Suppressor macrophage treated with lipopolysaccharide for 1 hour (primary cell): ENCODE data around the gene ZBTB7B.

Experiments
- DNase-seq, 3 donors: peaks; one replicate each; pipeline ENCODE4 v3.0.0-alpha.2; 2020 to 2022

The ZBTB7B gene

GRCh38 chr1:155040358-155041093 is 37.9 kb downstream of the ZBTB7B start:
- no peak for DNase-seq

- no peak for DNase-seq
These were observed 40.2 kb downstream of the ZBTB7B start for GRCh38 chr1:155042789-155043188.

GRCh38 chr1:155043301-155043702 is 40.7 kb downstream of the ZBTB7B start:
- no peak for DNase-seq

DNA sequence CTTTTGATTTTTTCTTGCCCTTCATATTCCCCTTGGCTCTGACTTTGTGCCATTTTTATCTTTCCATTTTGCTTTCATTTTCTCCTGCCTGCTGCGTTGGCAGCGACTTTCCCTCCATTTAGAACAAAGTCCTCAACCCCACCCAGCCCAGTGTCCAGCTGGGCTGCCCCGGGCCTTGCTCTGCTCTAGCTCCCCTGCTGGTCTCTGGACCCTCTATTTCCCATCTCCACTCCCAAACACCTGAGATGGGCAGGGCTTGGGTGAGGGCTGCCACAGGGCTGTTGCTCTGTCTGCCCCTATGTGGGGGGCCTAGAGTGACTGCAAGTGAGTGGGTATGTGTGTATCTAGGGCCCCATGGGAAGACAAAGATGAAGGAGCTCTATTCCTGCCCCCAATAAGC is 41.2 kb downstream of the ZBTB7B start:
- DNase-seq = no peak

DNA sequence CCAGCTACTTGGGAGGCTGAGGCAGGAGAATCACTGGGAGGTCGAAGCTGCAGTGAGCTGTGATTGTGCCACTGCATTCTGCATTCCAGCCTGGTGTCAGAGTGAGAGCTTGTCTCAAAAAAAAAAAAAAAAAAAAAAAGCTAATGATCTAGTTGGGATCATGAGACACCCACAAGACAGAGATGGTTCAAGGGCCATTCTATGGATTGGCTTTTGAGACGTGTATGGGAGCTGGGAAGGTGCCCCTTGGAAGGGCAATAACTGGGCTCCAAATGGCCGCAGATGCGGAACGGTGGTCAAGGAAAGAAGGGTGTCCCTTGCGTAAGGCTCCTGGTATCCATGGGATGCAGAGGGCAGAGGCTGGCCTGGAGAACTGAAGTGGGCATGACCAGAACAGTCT is 41.8 kb downstream of the ZBTB7B start:
- no peak for DNase-seq

DNA sequence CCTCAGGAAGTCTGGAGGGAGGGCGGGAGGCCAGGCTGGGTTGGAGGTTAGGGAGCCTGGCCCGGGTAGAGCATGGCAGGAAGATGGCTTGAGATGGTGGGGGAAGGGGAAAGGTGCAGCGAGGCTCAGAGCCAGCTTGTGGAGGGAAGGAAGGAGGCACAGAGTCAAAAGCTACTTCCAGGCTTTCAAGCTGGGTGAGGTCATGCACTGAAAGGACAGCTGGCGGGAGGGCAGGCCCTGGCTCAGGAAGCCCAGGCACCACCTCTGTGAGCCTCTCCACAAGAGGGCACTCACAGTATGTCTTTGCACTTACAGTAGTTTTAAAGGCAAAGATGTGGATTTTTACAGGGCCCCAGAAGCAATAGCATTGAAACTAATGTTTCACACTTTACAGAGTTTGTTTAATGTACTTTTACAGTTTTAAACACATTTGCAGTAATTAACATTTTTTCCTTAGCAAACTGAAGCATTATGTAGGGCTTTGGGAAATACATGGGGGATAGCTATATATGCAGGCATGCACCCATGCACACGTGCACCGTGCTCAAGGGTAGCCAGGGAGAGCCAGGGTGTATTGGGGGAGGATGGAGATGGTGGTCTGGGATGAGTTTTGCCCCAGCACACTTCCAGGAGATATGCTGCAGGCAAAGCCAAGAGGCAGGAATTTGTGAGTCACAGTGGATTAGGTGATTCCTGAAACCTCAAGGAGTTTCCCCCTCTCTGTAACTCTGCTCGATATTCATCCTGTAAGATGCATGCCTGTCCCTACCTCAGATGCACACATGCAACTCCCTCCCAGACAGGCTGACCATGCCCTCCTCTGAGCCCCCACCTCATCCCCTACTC is 42.4 kb downstream of the ZBTB7B start:
- peak; percentile 93 to 94 (median 94) for DNase-seq

- DNase-seq = no peak
These were observed 46.1 kb downstream of the ZBTB7B start for GRCh38 chr1:155048449-155049334.

DNA sequence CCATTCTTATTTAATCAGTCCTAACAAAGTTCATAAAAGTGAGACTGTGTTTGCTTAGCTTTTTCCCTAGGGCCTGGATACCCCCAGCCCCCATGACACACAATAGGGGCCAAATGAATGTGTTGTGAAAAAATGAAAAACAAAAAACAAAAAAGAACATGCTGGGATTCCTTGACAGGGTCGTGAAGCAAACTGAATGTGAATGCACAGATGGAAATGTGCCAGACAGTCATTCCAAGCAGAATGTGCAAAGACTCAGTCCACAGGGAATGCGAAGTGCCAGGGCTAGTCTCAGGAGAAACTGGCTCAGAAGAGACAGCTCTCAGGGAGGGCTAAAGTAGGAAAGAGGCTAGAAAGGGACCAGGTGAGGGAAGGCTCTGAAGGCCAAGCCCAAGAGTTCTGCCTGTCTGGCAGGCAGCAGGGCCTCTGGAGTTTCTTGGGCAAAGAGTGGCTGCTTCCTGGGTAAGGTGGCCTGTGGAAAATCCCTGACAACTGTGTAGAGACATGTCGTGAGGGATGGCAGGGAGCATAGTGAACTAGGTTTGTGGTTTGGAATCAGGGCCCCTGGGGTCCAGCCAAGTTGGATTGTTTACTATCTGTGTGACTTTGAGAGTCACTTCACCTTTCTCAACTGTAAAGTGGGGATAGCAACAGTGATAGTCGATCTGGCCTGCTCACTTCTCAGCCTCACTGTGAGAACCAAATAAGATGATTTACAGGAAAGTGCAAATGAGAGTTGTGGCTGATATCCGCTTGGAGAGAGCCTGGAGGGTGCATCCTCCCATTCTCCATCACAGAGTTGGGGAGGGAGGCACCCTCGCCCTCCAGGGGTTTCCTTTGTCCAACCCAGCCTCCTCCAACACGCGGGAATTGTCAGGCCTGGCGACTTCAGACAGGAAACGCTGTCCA is 47.3 kb downstream of the ZBTB7B start:
- DNase-seq = no peak

GRCh38 chr1:155050560-155051341 is 48.1 kb downstream of the ZBTB7B start, which contains the start of gene ADAM15:
TSS of gene ADAM15 (plus strand) at chr1:155051316. CDS start at chr1:155051387, 71 bp downstream.
- peak; percentile 91 to 96 (median 95) for DNase-seq

DNA sequence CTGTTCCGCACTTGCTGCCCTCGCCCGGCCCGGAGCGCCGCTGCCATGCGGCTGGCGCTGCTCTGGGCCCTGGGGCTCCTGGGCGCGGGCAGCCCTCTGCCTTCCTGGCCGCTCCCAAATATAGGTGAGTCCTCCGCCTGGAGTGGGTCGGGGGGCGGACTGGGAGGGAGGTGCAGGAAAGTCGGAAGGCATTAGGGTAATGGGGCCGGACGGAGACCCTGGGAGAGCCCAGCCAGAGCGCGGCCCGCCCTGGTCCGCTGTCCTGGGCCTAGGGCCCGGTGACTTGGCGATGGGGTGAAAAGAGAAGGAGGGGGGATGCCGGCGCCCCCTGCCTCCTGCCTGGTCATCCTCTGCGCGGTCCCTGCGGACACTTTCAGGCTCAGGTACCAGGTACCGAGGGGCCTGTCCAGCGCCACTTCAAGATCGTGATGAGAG is 48.8 kb downstream of the ZBTB7B start:
- no peak for DNase-seq

GRCh38 chr1:155051777-155052398 is 49.3 kb downstream of the ZBTB7B start:
- peak; percentile 74 to 81 (median 74) for DNase-seq

DNA sequence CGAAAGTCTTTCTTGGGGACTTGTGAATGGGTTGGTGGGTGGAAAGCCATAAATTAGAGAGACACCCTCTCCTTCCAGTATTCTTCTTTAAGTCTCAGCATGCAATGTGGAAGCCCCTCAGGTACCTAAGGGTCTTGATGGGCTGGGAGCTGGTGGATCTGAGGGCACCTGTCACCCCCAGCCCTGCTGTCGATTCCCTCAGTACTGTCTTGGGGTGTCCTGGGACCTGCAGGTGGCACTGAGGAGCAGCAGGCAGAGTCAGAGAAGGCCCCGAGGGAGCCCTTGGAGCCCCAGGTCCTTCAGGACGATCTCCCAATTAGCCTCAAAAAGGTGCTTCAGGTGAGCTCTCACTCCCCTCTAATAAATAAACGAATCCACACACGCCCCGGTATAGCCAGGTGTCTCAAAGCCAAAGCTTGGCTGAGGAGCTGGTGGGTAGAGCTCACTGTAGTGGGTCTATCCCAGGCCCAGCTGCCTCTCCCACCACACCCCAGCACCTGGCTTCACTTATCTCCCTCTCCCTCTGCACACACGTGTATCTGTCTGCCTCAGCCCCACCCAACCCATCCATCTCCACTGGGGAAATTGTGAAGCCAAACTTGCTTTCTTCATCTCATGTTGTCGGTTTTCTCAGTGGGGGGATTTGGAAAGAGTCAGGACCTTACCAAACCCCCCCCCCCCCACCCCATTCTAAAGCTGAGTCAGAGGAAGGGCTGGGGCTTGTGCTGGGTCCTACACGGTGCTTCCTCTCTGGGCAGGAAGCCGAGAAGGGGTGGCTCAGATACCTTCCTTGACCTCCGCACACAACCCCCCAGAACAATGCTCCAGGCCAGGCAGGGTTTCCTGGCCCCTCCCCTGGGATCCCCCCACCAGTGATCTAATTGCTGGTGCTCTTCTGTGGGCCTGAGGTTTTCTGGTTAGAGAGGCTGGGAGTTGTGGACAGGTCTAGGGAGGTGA is 50.1 kb downstream of the ZBTB7B start:
- DNase-seq = peak in 2 of 3 donors; percentile 22 to 43

DNA sequence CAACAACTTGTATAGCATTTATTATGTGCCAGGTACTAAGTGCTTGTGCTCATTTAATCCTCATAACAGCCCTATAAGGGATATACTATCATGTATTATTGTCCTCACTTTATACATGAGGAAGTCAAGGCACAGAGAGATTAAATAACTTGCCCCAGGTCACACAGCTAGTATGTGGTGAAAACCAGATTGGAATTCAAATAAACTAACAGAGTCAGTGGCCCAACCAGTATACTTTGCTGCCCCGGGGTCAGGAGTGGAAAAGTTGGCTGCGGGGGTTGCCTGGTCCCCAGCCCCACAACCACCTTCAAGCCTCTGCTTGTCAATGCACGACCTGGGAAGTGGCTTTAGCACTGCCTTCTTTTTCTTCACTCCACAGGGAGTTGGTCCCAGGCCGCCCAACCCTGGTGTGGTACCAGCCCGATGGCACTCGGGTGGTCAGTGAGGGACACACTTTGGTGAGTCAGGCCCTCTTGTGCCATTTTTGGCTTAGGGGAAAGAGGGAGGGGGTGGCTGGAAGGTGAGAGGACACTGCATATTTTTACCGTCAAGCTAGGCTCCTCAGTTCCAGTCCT is 51.0 kb downstream of the ZBTB7B start:
- no peak for DNase-seq

DNA sequence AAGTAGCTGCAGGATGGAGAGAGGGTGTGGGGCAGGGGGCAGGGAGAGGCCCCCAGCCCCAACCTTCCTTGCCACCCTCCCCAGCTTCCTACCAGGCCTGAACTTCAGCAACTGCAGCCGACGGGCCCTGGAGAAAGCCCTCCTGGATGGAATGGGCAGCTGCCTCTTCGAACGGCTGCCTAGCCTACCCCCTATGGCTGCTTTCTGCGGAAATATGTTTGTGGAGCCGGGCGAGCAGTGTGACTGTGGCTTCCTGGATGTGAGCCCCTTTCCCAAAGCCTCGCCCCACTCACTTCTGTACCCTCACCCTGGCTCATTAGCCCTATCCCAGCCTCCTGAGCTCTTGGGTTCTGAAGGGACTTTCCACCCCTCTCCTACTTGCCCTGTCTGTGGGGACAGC is 54.5 kb downstream of the ZBTB7B start:
- no peak for DNase-seq

DNA sequence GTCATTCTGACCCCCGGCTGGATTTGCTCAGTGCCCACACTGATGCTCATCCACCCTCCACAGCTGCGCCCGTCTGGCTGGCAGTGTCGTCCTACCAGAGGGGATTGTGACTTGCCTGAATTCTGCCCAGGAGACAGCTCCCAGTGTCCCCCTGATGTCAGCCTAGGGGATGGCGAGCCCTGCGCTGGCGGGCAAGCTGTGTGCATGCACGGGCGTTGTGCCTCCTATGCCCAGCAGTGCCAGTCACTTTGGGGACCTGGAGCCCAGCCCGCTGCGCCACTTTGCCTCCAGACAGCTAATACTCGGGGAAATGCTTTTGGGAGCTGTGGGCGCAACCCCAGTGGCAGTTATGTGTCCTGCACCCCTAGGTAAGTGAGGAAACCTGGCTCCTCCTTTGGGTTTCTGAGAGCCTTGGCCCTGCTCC is 55.2 kb downstream of the ZBTB7B start:
- no peak for DNase-seq

GRCh38 chr1:155060736-155061135 is 58.1 kb downstream of the ZBTB7B start:
- no peak for DNase-seq

DNA sequence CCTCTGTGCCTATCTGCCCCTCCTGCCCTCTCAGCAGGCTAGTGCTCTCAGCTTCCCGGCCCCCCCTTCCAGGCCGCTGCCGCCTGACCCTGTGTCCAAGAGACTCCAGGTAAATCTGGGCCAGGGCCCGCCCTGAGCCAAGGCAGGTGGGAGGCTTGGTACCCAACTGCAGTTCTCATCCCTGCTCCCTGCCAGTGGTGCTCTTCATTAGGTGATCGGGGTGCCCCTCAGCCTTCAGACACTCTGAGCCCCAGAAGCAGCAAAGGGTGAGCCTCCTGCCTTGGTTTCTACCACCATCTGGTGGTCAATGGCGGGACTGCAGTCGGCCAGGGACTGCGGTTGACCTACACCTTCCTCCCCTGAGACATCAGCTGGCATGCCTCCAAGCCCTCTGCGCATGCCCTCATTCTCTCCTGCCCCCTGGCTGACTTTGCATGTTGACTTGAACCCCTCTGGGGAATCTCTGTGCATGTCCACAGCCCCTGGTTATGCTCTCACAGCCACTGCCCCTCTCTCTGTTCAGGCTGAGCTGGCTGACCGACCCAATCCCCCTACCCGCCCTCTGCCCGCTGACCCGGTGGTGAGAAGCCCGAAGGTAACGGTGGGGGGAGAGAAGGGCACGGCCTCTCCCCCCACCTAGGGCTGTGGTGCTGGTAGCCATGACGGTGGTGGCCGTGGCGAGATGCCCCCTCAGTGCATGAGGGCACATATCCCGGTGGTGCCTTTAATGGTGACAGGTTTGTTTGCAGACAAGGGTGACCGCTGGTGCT is 59.0 kb downstream of the ZBTB7B start:
- DNase-seq = peak; percentile 83 to 88 (median 87)

- no peak for DNase-seq
These were observed 59.6 kb downstream of the ZBTB7B start for GRCh38 chr1:155062151-155062686.
